HG03045 (cell line): ENCODE results near the gene NOTCH3.
A peak's percentile ranks its signal among the peaks of the same experiment; 100 is the strongest.

ENCODE experiments used
- ATAC-seq: cut with Tn5 transposase; IDR thresholded peaks from one replicate; pipeline ENCODE4 v1.9.1; 2021; ENCODE audit warnings: mild to moderate bottlenecking, moderate library complexity; ENCODE audit not compliant: unreplicated experiment

NOTCH3 gene

GRCh38 chr19:15197942-15198341, 2.9 kb downstream of the NOTCH3 start:
- no peak for ATAC-seq

GRCh38 chr19:15197275-15197941, 3.4 kb downstream of the NOTCH3 start:
- ATAC-seq = no peak

GRCh38 chr19:15196360-15197005, 4.3 kb downstream of the NOTCH3 start:
- ATAC-seq = no peak

GRCh38 chr19:15195371-15196334, 5.1 kb downstream of the NOTCH3 start:
- ATAC-seq = no peak

DNA sequence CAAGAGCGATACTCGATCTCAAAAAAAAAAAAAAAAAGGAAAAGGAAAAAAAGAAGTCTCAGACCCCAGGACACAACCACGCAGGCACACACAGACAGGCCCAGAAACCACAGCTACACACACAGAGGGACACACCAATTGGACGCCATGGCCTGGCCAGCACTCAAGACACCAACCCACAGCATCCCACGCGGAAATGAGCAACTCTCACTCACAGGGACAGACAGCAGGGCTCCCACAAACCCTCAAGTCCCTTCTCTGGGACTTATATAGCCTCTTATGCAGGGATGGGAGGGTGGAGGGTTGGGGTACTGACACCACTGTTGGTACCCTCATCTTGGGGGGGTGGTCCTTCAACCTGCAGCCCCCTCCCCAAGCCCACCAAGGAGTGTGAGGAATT, 5.9 kb downstream of the NOTCH3 start:
- ATAC-seq = no peak

DNA sequence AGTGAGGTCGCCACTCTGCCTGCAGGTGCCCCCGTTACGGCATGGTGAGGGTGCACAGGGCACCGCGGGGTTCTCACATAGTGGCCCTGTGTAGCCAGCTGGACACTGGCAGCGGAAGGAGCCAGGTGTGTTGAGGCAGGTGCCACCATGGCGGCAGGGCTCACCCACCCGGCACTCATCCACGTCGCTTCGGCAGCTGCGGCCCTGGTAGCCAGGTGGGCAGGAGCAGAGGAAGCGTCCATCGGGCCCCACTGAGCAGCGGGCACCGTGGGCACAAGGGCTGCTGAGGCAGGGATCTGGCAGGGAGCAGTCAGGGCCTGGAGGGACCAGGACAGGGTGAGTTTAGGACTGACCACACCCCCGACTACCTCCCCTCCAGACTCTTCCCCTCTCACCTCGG, 8.8 kb downstream of the NOTCH3 start:
- no peak for ATAC-seq

DNA sequence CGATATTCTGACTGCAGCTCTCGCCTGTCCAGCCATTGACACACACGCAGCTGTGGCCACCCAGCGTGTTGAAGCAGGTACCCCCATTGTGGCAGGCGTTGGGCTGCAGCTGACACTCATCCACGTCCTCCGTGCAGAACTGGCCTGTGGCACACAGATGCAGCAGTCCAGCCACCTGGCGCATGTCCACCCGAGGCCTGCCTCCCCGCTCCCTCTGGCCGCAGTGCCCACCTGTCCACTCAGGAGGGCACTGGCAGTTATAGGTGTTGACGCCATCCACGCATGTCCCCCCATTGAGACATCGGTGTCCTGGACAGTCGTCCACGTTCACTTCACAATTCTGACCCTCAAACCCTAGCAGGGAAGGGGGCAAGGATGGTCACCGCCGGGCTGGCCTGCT, 9.3 kb downstream of the NOTCH3 start:
- ATAC-seq = no peak

DNA sequence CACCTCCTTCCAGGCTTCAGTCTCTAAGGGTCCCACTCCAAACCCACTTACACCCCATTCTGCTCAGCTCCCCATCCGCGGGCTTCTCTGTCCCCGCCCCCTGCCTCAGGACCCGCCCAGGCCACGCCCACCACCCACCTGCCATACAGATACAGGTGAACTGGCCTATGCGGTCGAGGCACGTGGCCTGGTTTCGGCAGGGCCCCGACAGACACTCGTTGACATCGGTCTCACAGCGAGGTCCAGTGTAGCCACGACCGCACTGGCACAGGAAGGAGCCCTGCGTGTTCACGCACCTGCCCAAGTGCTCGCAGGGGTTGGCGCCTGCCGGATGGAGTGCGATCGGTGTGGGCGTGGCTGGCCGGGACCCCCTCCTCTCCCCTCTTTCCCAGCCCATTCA, 11.9 kb downstream of the NOTCH3 start:
- ATAC-seq = no peak

DNA sequence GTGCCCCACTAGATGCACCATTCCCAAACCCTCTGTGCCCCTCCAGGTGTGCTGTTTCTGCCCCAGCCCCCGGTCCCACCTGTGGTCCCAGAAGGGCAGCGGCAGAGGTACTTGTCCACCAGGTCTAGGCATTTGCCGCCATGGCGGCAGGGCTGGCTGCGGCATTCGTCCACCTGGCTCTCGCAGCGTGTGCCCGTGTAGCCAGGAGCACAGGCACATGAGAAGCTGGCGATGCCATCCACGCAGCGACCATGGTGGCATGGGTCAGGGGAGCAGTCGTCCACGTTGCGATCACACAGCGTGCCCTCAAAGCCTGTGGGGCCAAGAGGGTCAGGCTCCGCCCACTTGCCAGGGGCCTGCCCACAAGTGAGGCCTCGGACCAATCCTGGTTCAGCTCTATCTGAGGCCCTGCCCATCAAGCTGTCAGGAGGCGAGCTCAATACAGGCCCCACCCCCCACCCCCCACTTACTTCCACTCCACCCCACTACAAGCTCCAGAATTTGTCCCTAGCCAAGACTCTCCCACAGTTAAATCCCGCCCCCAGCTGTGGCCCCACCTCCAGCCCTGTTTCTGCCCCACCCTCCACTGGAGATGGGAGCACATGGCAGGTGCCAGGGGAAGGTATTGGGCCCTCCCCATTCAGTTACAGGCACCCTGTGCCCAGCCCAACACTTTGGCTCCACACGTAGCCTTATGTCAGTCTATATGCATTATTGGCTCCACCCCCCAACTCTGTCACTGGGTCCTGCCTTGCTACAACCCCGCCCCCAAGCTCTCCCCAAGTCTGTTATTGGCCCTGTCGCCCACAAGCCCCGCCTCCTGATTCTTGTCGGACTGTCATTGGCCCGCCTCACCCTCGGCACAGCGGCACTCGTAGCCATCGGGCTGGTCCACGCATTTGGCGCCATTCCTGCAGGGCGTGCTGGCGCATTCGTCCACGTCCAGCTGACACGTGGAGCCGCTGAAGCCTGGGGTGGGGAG, 13.5 kb downstream of the NOTCH3 start:
- ATAC-seq = no peak

DNA sequence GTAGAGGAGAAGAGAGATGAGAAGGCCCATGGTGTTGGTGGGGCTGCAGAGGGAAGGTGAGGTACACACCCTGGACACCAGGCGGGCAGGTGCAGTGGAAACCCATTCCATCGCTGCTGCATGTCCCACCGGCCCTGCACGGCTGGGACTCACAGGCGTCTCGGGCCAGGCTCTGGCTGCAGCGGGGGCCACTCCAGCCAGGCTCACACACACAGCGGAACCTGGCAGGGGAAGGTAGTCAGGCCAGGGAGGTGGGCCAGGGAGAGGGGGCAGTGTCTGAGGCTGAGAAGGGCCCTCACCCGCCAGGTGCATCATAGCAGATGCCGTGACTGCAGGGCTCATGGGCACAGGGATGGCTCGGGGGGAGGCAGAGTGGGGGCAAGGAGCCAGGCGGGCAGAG, 15.6 kb downstream of the NOTCH3 start:
- ATAC-seq = no peak

GRCh38 chr19:15184776-15185175, 16.0 kb downstream of the NOTCH3 start:
- no peak for ATAC-seq

DNA sequence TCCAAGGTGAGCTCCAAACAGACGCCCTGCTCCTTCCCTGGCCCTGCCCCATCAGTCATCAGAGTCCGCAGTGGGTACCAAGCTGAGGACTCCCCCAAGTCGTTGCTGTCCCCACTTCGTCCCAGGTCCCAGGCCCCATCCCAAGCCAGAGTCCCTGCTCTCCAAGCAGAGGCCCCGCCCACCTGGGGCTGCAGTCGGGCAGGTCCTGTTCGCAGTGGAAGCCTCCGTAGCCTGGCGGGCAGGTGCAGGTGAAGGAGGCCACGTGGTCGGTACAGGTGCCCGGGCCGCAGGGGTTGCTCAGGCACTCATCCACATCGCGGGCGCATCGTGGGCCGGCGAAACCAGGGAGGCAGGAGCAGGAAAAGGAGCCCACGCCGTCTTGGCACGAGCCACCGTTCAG, 19.4 kb downstream of the NOTCH3 start:
- no peak for ATAC-seq

DNA sequence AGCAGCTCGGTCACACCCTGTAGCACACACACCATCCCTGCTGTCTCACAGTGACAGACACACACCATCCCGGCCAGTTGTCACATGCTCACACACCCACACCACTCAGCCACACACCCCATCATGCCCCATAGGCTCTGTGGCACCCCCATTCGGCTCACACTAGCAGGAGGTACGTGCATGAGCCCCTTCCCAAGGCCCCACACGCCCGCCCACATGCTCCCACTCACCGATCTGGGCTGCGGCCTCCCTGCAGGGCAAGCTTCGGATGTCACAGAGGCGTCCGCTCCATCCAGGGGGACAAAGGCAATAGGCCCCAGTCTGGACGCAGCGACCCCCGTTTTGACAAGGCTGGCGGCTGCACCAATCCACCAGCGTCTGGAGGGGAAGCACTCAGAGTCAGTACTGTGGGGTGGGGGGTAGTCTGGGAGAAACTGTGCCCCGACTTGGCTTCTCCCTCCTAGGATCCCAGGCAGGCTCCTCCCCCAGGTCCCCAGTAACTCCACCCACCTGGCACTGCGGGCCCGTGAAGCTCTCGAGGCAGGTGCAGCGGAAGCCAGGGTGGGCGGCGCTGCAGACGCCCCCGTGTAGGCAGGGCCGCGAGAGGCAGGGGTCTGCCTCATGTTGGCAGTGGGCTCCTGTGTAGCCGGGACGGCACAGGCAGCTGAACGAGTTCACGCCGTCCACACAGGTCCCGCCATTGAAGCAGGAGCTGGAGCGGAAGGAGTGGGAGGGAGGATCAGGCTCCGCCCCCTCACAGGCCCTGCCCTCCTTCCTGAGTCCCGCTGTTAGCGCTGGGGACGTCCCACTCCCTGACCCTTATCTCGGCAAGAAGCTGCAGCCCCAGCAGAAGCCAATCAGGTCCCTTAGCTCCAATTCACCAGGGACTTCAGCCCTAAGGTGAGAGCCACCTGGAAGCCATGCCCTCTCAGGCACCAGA, 20.1 kb downstream of the NOTCH3 start:
- ATAC-seq = no peak

DNA sequence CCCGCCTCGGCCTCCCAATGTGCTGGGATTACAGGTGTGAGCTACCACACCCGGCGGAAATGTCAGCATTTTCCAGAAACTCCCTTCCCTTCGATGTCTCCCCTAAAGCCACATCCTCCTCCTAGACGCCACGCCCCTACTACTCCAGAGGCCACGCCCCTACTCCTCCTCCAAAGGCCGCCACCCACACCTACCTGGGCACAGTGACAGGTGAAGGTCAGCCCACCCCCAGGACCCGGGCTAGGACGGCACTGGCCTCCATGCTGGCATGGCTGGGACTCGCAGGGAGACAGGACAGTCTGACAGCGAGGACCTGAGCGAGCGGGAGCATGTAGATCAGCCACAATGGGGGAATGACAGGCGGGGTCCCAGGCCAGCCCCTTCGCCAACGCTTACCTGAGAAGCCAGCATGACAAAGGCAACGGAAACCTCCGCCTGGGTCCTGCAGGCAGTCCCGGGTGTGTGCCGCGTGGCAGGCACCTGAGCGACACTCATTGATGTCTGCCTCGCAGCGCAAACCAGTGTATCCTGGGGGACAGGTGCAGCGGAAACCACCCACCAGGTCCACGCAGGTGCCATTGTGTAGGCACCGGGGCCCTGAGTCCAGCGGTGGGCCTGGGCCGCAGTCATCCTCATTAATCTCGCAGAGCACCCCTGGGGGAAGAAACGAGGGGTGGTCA, 22.0 kb downstream of the NOTCH3 start:
- no peak for ATAC-seq

- peak; percentile 68 for ATAC-seq
These were observed 23.3 kb downstream of the NOTCH3 start for GRCh38 chr19:15177269-15178116.

DNA sequence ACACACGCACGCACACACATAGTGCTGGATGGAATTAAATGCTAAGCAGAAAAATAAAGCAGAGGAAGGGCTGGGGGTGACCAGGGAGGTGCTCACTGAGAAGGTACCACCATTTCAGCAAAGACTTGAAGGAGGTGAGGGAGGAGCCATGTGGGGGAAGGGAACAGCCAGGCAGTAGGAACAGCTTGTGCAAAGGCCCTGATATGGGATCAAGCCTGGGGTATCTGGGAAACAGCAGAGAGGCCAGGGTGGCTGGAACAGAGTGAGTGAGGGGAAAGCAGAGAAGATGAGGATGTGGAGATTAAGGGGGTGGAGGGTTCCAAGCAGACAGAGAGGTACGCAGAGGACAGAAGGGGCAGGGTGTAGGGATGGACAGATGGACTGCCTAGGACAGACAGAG, 25.2 kb downstream of the NOTCH3 start:
- ATAC-seq = no peak

DNA sequence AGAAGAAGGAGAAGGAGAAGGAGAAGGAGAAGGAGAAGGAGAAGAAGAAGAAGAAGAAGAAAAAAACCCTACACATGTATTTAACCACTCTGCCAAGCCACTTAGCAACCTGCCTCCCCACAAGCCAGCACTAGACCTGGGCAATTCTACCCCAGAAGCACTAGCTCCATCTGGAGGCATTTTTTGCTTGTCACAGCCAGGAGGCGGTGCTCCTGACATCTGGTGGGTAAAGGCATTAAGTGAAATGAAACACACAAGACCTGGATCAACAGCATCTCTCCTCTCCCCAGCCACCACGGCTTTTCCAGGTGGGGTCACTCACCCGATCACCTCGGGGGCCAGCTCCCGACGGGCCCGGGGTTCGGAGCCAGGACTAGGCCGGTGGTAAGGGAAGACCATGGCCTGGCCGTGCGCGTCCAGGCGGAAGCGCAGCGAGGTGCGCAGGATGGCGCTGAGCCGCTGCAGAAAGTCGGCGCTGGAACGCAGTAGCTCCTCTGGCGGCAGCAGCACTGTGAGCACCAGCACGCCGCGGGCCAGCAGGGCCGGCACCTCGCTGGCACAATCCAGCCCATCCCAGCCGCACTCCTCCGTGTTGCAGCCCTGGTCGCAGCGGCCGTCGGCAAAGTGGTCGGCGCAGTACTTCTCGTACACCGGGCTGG, 26.9 kb downstream of the NOTCH3 start:
- no peak for ATAC-seq
